ENCODE measurements around the gene UST.
"Not testable (repeated sequence)": the region's sequence is repeated elsewhere in the genome, so short reads cannot be mapped to it uniquely, and the experiment has no call there.

Gene UST

GRCh38 chr6:148765898-148766808, 19.3 kb downstream of the UST start:
- DNase-seq (ENCODE audit: low spot score) = no peak

DNA sequence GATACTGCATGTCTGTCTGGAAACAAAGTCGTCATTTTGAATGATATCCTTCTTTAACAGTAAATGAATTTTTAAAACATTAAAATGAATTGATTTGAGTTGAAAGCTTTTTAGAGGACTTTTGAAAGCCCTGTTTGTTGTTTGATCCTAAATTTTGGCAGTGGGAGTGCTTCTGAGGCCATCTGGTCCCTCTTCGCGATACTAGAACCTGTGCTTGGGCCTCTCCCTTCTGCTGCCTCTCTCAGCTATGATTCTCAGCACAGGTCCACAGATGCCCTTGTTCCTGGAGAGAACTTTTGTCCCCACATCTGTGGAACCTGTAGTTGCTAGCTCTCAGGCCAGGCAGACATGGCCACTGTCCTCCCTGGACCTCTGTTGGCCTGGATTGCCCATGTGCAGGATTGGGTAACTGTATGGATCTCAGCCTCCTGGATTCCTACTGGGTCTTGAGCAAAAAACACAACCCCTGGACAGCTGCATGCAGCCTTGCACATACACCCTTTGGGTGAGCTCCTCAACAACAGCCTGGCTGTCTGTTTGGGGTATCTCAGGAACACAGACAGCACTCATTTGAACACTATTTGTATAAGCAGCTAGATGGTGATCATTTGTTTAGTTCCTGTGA, 21.9 kb downstream of the UST start:
- no peak for DNase-seq (ENCODE audit: low spot score)

DNA sequence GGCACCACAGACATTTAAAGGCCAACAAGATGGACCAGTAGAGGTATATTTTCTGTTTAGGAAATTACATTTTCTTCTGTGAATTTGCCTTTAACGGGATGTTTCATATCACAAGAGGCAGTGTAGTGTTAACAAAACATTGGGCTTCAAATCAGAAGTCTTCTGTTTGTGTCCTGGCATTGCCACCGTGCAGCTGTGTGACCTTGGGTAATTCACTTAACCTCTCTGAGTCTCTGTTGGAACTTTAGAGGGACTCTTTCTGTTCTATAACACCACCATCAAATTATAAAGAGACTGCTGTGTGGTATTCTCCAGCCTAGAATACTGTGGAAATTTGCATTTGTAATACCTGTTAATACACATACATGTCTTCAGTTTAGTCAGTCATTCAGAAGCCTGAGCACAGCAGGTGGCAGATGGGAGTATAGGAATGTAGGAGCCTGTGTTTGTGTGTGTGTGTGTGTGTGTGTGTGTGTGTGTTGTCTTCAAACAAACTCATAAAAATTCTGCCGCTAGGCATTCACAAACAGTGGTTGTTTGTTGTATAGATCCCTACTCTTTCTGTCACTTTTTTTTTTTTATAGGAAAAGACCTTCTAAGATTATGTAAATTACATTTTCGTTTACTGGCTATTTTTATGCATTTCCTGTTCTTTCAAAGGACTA, 22.6 kb downstream of the UST start:
- no peak for DNase-seq (ENCODE audit: low spot score)

GRCh38 chr6:148770408-148771211, 23.8 kb downstream of the UST start:
- DNase-seq (ENCODE audit: low spot score) = no peak

DNA sequence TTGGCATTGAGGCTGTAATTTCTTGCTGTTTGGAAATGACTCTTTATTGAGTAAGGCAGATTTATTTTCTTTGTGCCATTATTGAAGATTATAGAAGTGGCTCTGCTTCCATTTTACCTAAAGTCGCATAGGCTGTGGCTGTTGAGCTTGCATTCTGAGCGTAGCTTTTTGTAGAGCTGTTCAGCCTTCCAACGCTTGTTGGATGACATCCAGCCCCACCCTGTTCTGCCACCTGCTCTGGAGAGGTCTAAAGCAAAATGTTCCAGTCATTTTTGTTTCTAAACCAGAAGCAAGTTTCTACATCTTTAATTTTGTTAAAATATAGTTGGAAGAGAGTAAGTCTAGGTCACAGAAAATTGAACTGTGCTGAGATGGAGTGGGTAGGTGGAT, 24.4 kb downstream of the UST start:
- DNase-seq (ENCODE audit: low spot score) = no peak

GRCh38 chr6:148771896-148772554, 25.2 kb downstream of the UST start:
- DNase-seq (ENCODE audit: low spot score) = no peak

DNA sequence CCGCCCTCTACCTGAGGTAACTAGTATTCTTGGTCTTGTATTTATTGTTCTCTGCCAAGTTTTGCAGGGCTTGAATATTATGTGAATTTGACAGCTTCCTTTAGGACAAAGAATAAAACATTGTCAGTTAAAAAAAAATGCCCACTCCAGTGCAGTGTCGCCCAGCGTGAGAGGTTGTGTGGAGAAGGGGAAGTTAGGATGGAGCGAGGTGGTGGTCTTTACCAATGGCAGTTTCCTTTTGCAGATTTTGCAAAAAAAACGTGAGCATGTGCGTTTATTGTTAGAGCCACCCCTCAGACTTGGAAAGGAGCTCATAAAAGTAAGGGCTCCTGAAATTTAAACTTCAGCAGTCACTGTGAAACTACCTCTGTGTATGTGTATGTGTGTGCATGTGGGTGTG, 28.3 kb downstream of the UST start:
- no peak for DNase-seq (ENCODE audit: low spot score)

GRCh38 chr6:148776321-148777308, 29.8 kb downstream of the UST start:
- peak; percentile 13 for DNase-seq (ENCODE audit: low spot score)

DNA sequence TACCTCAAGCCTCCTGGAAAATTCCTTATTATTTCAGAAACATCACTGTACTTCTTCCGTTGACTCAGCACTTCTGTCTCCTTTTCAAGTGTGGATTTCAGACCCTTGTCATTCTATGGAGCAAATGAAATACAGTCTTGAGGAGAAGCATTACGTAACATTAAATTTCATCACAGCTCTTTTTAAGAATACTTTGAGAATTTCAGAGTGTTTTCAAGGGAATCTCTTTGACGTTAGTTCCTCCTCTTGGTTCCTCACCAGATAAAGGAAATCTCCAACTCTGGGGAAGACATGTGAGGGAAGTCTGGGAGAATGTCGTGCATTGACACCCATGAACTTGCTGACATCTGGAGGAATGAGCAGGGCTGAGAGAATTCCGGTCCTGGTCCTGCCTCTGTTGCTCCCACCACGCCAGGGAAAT, 32.3 kb downstream of the UST start:
- no peak for DNase-seq (ENCODE audit: low spot score)

- not testable (repeated sequence) for DNase-seq (ENCODE audit: low spot score)
Observed at GRCh38 chr6:148780423-148780822, 33.6 kb downstream of the UST start.

DNA sequence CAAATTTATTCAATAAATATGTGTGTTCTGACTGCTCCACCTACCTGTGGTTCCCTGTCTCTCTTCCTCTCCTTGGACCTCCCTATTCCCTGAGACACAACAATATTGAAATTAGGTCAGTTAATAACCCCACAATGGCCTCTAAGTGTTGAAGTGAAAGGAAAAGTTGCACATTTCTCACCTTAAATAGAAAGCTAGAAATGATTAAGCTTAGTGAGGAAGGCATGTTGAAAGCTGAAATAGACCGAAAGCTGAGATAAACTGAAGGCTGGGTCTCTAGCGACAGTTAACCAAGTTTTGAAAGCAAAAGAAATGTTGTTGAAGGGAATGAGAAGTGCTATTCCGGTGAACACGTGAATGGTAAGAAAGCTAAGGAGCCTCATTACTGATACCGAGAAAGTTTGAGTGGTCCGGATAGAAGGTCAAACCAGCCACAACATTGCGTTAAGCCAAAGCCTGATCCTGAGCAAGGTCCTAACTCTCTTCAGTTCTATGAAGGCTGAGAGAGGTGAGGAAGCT, 34.1 kb downstream of the UST start:
- DNase-seq (ENCODE audit: low spot score) = no peak

- DNase-seq (ENCODE audit: low spot score) = no peak
Observed at GRCh38 chr6:148789948-148790347, 43.1 kb downstream of the UST start.

DNA sequence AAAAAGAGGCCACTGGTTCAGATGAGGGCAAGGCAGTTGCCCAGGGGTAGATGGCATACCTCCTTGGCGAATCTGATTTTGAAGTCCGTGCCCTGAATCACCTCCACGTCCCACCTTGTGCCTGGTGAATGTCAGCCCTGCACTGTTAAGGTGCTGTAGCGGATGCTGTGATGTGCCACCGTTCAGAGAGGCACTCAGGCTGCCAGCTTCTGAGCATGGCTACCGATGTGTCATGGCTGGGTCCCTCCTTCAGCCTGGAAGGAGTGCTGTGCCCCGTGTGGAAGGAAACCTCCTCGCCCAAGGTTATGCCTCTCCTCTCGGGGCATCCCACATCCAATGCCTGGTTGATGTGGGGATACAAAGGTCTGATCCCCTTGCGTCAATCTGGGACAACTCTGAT, 43.6 kb downstream of the UST start:
- no peak for DNase-seq (ENCODE audit: low spot score)

DNA sequence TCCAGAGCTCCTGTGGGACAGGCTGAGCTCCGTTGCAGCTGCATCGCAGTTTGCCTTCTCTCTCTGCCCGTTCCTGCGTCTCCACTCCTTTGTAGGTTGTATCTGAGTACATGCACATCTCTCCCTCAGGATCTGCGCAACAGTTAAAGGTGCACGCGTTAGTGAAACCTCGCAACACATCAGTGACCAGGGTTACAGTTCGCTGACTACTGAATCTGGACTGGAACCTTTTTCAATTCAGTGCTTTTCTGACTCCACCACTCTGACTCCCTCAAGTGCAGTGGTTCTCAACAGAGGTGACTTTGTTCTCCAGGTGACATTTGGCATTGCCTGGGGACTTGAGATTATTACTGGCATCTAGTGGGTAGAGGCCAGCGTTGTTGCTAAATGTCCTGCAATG, 44.0 kb downstream of the UST start:
- no peak for DNase-seq (ENCODE audit: low spot score)

DNA sequence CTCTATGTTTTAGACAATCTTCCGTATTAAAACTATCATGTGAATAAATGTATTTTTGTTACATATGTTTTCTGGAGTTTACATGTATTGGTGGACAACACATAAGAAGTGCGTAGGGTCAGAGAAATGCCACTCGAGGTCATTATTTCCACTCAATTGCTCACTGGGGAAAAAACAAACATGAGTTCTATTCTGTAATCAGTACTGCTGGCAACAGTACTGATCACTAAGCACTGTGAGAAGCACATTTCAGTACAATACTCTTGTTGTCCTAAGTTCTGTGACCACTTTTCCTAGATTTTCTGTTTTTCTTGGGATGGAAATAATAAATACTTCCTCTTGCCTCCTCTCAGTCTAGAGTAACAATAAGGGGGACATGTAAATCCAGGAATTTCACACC, 44.5 kb downstream of the UST start:
- DNase-seq (ENCODE audit: low spot score) = no peak

DNA sequence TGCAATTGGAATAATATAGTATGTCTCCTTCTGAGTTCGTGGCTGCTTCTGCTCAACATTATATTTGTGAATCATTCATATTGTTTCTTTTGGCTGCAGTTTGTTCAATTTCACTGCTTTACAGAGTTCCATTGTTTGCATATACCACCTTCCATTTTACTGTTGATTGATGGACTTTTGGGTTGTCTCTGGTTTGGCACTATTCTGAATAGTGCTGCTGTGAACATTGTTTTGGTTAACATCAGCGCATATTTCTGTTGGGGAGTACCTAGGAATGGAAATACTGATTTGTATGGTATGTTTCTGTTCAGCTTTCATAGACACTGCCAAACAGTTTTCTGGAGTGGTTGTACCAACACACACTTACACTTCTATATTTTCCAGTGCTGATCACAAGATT, 46.9 kb downstream of the UST start:
- DNase-seq (ENCODE audit: low spot score) = no peak

DNA sequence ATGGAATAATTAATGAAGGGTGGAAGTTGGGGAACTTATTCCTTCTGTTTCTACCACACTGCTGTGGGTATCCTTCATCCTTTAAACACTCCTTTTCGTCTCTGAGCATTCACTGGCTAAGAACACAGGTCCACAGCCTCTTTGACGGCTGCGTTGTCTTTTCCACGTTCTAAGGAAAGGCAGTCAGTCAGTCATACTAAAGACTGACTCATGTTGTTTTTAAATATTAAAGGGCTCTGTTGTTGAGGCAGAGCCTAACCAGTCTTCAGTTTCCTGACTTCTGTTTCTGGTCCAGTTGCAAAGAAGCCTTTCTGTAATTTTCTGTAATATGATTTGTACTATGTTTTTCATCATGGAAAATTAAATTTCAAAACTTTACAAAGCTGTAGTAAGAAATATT, 48.0 kb downstream of the UST start:
- no peak for DNase-seq (ENCODE audit: low spot score)

DNA sequence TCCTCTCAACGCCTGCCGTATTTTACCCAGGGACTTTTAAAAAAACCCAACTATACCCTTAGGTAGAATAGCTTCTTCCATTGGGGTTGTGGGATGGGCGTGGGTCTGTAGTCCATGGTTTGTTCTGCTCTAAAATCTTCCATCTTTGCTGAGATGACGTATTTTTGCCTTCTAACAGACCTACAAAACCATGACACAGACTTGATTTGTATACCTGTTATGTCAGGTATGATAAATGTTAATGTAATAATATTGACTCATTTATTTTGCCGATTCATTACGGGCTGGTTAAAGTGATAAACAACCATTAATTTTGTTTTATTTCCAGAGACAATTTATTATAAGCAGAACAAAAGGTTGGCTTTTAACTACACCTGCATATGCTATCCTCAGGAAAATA, 48.7 kb downstream of the UST start:
- no peak for DNase-seq (ENCODE audit: low spot score)

GRCh38 chr6:148799647-148800046, 52.8 kb downstream of the UST start:
- DNase-seq (ENCODE audit: low spot score) = no peak

- DNase-seq (ENCODE audit: low spot score) = no peak
Observed at GRCh38 chr6:148800536-148800935, 53.7 kb downstream of the UST start.

Measured in kidney capillary endothelial cell (primary cell).